Stimulated activated CD4-positive, alpha-beta T cell treated with anti-CD3 and anti-CD28 coated beads, Interleukin-15, amount 100 ng/mL, for 1 hour (primary cell): ENCODE measurements around the gene EMX2.

Source experiments
- DNase-seq, 2 donors: peaks; one replicate each; pipeline ENCODE4 v3.0.0-alpha.2; 2020; ENCODE audit warnings: low read depth in 1 of 2, low spot score in 1 of 2

Gene EMX2

GRCh38 chr10:117531371-117532002 is 11.1 kb upstream of the EMX2 start:
- DNase-seq = no peak

GRCh38 chr10:117532003-117532385 is 10.6 kb upstream of the EMX2 start:
- no peak for DNase-seq

- DNase-seq = no peak
Measured at GRCh38 chr10:117532451-117533107, 10.0 kb upstream of the EMX2 start.

GRCh38 chr10:117533507-117534281 is 8.9 kb upstream of the EMX2 start:
- DNase-seq = no peak

- no peak for DNase-seq
Measured at GRCh38 chr10:117534321-117535297, 7.9 kb upstream of the EMX2 start.

GRCh38 chr10:117535298-117536071 is 7.1 kb upstream of the EMX2 start:
- DNase-seq = no peak

- DNase-seq = no peak
Measured at GRCh38 chr10:117536072-117536865, 6.3 kb upstream of the EMX2 start.

- DNase-seq = no peak
Measured at GRCh38 chr10:117536866-117537435, 5.6 kb upstream of the EMX2 start.

- DNase-seq = no peak
Measured at GRCh38 chr10:117537436-117537903, 5.1 kb upstream of the EMX2 start.

- DNase-seq = no peak
Measured at GRCh38 chr10:117537904-117538524, 4.5 kb upstream of the EMX2 start.

GRCh38 chr10:117539361-117539773 is 3.2 kb upstream of the EMX2 start:
- no peak for DNase-seq

GRCh38 chr10:117539903-117540639 is 2.5 kb upstream of the EMX2 start:
- DNase-seq = no peak

GRCh38 chr10:117540640-117541404 is 1.7 kb upstream of the EMX2 start:
- DNase-seq = no peak

- no peak for DNase-seq
Measured at GRCh38 chr10:117541405-117541908, 1.1 kb upstream of the EMX2 start.

GRCh38 chr10:117541909-117542705 is 439 bp upstream of the EMX2 start:
- no peak for DNase-seq
